HG02970 (cell line): ENCODE results near the gene CXCL10.
"Not testable (repeated sequence)": the region's sequence is repeated elsewhere in the genome, so short reads cannot be mapped to it uniquely, and the experiment has no call there.

Experiments
- ATAC-seq: cut with Tn5 transposase; IDR thresholded peaks from one replicate; pipeline ENCODE4 v1.9.1; 2021; ENCODE audit warnings: mild to moderate bottlenecking, moderate library complexity, moderate number of reproducible peaks; ENCODE audit not compliant: unreplicated experiment, low FRiP score

CXCL10 gene

GRCh38 chr4:76029300-76029699 is 6.0 kb upstream of the CXCL10 start:
- ATAC-seq = no peak

- ATAC-seq = no peak
These were observed 5.1 kb upstream of the CXCL10 start for GRCh38 chr4:76028350-76028765.

GRCh38 chr4:76024065-76024464 is 768 bp upstream of the CXCL10 start:
- ATAC-seq = no peak

GRCh38 chr4:76022677-76023076 is 620 bp downstream of the CXCL10 start:
- no peak for ATAC-seq

- ATAC-seq = no peak
These were observed 1.3 kb downstream of the CXCL10 start for GRCh38 chr4:76022031-76022430.

GRCh38 chr4:76017056-76017686 is 6.1 kb downstream of the CXCL10 start:
- no peak for ATAC-seq

- ATAC-seq = no peak
These were observed 6.9 kb downstream of the CXCL10 start for GRCh38 chr4:76016393-76016792.

- ATAC-seq = no peak
These were observed 9.8 kb downstream of the CXCL10 start for GRCh38 chr4:76013540-76013939.

- no peak for ATAC-seq
These were observed 10.9 kb downstream of the CXCL10 start for GRCh38 chr4:76012388-76012801.

- no peak for ATAC-seq
These were observed 11.5 kb downstream of the CXCL10 start for GRCh38 chr4:76011700-76012387.

- ATAC-seq = no peak
These were observed 12.2 kb downstream of the CXCL10 start for GRCh38 chr4:76011018-76011670.

GRCh38 chr4:76010576-76010975 is 12.7 kb downstream of the CXCL10 start:
- ATAC-seq = no peak

- no peak for ATAC-seq
These were observed 14.0 kb downstream of the CXCL10 start for GRCh38 chr4:76009311-76009710.

- no peak for ATAC-seq
These were observed 16.0 kb downstream of the CXCL10 start, which contains the start of gene CXCL9 for GRCh38 chr4:76007089-76007862. CXCL9 (minus strand) TSS chr4:76007509; CDS start chr4:76007449, 60 bp downstream.

- no peak for ATAC-seq
These were observed 19.7 kb downstream of the CXCL10 start for GRCh38 chr4:76003620-76004019.

GRCh38 chr4:76003035-76003434 is 20.3 kb downstream of the CXCL10 start:
- ATAC-seq = no peak

GRCh38 chr4:76002176-76002575 is 21.1 kb downstream of the CXCL10 start:
- no peak for ATAC-seq

GRCh38 chr4:76001700-76002099 is 21.6 kb downstream of the CXCL10 start:
- ATAC-seq = no peak

GRCh38 chr4:76000279-76000678 is 23.0 kb downstream of the CXCL10 start:
- no peak for ATAC-seq

GRCh38 chr4:75998525-75999147 is 24.7 kb downstream of the CXCL10 start:
- not testable (repeated sequence) for ATAC-seq
